HG03558 (cell line): ENCODE measurements around the gene SNX25.
"Not testable (repeated sequence)": the region's sequence is repeated elsewhere in the genome, so short reads cannot be mapped to it uniquely, and the experiment has no call there.

ENCODE experiments used
- ATAC-seq: cut with Tn5 transposase; IDR thresholded peaks from one replicate; pipeline ENCODE4 v1.9.1; 2021; ENCODE audit warnings: moderate number of reproducible peaks; ENCODE audit not compliant: unreplicated experiment; ENCODE audit errors: extremely low read depth

Gene SNX25

GRCh38 chr4:185227713-185228278, 18.4 kb downstream of the SNX25 start:
- ATAC-seq, result no peak

DNA sequence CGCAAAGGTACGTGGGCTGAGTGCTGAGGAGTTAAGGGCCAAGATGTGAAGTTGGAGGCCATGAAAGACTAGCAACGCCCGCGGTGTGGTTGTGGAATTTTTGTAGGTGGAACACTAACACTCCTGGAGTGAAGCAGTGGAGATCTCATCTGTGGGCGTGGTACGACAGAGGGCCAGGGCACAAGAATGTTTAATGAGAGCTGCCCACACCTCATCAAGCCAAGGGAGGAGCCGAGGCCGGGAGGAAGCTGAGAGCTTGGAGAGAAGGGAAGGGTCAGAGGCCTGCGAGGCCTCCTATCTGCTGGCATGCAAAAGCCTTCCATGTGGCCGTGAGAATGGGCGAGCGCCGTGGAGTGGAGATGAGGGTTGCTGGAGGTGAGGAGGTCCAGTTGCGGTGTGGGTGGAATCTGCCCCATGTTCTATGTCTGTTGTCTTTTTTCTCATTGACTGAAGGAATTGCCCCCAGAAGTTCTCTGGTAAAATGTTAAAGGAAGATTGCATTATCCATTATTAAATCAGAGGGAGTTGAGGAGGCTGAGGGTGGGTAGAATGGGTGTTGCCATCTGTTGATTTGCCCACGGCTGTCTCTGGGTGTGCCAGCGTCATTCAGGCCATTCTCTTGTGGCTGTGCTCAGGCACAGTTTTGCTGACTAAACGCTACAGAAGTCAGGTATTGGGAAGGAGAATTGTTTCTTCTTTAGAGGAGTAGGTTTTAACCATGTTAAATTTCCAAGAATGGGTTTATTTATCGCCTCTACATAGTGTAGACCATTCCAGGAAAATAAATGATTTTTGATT, 19.8 kb downstream of the SNX25 start:
- no peak for ATAC-seq

DNA sequence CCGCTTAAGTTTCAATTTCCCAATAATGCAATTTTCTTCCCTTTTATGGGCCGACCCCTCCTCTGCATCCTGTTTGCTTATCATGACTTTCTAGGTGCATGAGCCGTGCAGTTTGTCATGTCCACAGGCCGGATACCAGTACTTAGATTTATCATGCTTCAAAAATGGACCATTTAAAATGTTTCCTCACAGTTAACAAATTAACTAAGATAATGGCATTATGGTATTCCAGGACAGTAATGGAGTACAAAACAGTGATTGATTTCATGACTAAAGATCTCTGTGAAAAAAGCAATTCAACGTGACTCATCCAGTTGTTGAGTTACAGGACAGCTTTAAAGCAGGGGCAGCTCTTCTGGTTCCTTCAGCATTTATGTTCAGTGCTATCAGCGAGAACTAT, 23.0 kb downstream of the SNX25 start:
- no peak for ATAC-seq

DNA sequence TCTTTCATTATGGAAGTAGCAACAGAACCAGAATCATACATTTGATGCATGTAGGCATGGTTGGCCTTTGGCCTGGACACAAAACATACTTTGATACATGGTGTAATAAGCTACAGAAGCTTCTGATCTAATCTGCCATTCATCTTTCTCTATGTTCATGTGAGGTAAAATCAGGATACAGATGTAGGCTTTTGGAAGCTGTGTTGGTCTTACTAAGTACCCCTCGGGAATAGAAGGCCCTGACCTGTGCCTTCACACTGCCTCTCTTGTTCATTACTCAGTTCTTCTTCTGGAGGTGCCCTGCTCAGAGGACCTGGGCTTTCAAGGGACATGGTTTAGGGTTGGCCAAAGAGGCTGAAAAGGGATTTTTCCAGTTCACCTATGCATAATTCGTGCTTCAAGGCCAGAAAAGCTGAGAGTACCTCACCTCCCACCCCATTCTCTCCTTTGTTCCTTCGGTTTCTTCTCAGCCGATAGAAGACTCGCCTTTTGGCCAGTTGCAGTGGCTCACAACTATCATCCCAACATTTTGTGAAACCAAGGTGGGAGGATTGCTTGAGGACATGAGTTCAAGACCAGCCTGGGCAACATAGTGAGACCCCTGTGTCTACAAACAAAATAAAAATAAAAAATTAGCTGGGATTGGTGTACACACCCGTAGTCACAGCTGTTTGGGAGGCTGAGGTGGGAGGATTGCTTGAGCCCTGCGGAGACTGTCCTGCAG, 25.9 kb downstream of the SNX25 start:
- no peak for ATAC-seq

GRCh38 chr4:185235843-185236503, 26.6 kb downstream of the SNX25 start:
- ATAC-seq, result no peak

GRCh38 chr4:185237175-185237574, 27.8 kb downstream of the SNX25 start:
- no peak for ATAC-seq

GRCh38 chr4:185238215-185238681, 28.9 kb downstream of the SNX25 start:
- no peak for ATAC-seq

- no peak for ATAC-seq
These were observed 29.4 kb downstream of the SNX25 start for GRCh38 chr4:185238750-185239149.

DNA sequence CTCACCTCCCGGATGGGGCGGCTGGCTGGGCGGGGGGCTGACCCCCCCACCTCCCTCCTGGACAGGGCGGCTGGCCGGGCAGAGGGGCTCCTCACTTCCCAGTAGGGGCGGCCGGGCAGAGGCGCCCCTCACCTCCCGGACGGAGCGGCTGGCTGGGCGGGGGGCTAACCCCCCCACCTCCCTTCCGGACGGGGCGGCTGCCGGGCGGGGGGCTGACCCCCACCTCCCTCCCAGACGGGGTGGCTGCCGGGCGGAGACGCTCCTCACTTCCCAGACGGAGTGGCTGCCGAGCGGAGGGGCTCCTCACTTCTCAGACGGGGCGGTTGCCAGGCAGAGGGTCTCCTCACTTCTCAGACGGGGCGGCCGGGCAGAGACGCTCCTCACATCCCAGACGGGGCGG, 31.1 kb downstream of the SNX25 start:
- ATAC-seq, result not testable (repeated sequence)

DNA sequence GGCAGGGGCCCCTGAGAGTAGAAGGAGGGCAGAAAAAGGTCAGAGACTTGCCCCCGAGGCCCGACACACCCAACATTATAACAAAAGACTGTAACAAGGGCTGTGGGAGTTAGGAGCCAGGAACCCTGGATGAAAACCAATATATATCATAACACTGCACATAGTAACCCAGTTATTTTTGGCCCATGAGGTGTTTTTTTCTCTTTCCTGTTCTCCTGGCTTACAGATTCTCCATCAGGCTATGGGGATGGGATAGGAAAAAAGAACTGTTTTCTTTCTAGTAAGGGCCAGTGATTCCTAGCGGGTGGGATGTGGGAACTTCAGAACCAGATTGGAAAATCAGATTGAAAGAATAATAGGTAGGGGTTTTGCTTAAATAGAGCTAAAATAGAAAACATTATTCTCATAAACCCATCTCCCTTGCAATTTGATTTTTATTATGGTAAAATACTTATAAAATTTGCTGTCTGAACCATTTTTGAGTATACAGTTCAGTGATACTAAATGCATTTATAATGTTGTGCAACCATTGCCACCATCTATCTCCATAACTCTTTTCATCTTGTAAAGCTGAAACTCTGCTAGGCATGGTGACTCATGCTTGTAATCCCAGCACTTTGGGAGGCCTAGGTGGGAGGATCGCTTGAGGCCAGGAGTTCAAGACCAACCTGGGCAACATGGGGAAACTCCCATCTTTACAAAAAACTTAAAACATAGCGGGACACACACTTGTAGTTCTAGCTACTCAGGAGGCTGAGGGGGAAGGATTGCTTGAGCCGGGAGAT, 33.5 kb downstream of the SNX25 start:
- no peak for ATAC-seq

GRCh38 chr4:185243879-185244278, 34.5 kb downstream of the SNX25 start:
- ATAC-seq, result no peak

DNA sequence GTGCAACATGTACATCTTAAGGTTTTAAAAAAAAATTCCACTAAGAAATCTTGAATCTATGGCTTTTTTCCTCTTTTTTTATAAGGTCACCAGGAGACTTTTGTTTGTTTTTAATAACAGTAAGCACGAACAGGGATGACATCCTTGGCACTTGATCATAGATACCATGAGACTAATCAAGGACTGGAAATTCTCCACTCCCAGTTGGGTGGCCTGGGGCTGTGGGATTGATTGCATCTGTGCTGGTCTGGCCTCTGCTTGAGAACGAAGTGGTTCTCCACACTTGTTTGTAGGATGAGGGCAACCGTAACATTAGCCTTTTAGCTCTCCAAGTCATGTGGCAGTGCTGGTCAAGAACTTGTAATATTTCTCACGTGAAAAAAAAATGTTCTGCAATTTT, 35.4 kb downstream of the SNX25 start:
- no peak for ATAC-seq

DNA sequence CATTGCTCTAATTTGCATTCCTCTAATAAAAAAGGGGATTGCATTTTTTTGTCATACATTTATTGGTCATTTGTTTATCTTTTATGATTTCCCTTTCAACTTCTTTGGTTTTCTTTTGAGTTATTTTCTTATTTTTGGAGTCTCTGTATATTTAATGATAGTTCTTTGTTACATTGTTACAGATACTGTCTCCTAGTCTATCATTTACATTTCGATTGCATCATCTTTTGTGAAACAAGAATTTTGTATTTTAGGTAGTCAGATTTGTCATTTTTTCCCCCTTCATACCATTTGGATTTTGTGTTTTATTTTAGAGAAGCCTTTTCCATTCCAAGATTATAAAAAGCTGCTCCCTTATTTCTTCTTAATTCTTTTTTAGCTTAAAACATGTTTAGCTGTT, 37.1 kb downstream of the SNX25 start:
- no peak for ATAC-seq

- no peak for ATAC-seq
These were observed 37.8 kb downstream of the SNX25 start for GRCh38 chr4:185247151-185247550.

GRCh38 chr4:185248393-185249039, 39.1 kb downstream of the SNX25 start:
- ATAC-seq, result no peak

DNA sequence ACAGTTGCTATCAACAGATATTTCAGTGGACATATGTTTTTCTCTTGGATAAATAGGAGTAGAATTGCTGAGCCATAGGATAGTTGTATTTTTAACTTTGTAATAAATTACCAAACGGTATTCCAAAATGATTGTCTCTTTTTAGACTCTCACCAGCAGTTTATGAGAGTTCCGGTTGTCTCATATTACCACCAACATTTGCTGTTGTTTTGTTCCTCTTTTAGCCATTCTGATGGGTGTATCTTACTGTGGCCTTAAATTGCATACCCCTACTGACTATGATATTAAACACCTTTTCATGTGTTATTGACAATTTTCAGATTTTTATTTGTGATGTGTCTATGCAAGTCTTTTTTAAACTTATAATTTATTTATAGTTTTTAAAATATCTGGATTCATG, 39.7 kb downstream of the SNX25 start:
- ATAC-seq, result no peak

DNA sequence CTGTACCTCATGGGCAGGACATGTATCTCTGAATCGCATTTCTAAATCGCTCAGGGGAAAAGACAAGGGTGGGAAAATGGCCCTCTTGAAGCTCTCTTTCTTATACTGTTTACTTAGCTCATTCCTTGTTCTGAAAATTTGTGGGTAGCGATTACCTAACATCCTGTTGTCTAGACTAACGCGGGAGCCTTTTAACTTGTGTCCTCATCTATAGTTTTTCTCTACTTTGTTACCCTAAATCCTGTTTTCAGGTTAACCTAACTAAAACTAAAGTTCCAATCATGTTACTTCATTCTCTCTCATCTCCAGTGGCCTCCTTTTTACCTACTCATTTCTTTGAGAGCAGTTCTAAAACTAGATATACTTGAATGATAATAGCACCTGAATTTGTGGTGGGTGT, 45.0 kb downstream of the SNX25 start:
- no peak for ATAC-seq

DNA sequence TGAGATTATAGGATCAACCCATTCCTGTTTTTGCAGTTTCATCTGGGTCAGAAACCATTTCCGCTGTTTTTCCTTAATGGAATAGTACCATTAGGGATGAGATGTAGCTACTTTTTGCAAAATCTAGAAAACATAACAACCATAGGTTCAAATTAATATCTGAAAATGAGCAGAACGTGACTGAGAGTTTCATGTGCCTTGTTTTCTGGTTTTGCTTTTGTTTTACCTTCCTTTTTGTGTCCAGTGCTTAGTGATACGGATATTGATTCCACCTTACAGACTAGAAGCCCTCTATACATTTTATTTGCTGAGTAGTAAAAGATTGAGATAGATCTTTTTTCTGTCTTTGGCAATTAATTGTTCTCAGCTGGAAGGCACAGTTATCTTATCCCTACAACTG, 46.5 kb downstream of the SNX25 start:
- ATAC-seq, result no peak

- ATAC-seq, result no peak
These were observed 47.0 kb downstream of the SNX25 start for GRCh38 chr4:185256446-185256845.

- ATAC-seq, result no peak
These were observed 47.7 kb downstream of the SNX25 start for GRCh38 chr4:185257086-185257485.
